NCI-H2171 treated with DMSO at 0.1 percent for 48 hours (cell line): ENCODE results near the gene CETN3.
"Not testable (repeated sequence)": the region's sequence is repeated elsewhere in the genome, so short reads cannot be mapped to it uniquely, and the experiment has no call there.

ENCODE experiments used
- DNase-seq: peaks from one replicate; lab custom pipeline; 2025; lab: John Stamatoyannopoulos, UW

The CETN3 gene

DNA sequence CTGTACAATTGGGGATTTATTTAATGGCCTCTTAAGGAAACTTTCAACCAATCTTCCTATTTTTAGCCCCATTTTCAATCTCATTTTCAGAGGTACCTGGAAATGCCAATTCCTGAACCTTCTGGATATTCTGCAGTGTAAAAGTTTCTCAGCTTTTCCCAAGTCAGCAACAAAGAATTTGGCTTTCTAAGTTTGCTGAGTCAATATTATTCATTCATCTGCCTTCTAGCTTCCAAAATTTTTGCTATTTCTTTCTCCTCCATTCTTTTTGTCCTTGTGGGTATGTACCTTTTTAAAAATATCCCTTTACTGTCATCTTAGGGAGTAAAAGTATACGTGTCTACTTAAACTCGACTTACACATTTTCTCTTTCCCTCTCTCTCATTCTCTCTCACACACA is 25.7 kb downstream of the CETN3 start:
- no peak for DNase-seq

DNA sequence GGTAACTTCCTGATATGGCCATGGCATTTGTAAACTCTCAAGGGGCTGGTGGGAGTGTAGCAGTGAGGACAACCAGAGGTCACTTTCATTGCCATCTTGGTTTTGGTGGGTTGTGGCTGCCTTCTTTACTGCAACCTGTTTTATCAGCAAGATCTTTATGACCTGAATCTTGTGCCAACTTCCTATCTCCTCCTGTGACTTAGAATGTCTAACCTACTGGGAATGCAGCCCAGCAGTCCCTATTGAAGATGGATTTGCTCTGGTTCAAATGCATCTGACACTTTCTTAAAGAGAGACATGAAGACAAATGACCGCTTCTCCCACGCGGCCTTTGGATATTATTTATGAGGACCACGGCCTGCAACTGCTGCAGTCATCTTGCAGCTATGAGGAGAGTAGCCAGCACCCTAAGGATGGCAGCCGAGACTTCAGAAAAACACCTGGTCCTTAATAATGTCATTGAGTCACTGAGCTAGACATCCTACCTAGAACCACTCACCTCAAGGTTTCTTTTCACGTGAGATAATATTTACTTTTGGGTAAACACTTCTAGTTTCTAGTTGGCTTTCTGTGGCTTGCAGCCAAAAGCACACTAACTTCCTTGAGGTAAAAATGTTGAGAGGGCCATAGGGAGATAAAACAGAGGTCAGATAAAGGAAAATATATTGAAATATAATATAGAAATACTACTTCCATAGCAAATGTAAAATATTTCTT is 28.2 kb downstream of the CETN3 start:
- no peak for DNase-seq

DNA sequence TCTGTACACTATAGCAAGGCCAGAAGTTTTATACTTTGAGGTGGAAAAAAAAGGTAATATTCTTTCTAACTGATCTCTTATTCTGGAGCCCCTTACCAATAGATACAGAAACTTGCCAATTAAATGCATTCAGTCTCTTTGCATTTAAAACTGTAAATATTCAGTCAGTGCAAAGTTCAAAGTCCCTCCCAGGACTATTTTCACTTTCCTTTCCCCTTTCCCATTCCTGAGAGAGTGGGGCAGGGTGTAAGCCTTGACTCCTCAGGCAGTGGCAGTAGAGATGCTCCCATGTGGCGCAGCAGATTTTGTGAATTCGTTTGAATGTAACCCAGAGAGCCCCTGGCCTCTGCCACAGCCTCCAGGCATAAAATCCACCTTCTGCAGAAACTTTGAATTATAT is 29.9 kb downstream of the CETN3 start:
- DNase-seq, result no peak

DNA sequence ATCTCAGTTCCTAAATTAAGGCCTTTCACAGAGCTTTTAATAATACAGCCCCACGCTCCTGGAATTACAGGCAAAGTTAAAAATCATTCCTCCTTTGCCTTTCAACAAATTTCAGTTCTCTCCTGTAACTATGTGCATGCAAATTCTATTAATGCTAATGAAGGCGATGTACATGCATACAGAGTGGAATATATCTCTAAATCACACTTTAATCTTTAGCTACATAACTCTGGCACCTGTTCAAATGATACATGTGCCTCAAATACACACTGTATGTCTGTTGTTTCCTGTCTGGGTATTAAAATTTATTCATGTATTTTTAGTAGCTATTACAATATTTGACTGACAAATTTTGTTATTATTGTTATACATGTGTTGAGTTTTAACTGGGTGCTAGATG is 30.8 kb downstream of the CETN3 start:
- no peak for DNase-seq

DNA sequence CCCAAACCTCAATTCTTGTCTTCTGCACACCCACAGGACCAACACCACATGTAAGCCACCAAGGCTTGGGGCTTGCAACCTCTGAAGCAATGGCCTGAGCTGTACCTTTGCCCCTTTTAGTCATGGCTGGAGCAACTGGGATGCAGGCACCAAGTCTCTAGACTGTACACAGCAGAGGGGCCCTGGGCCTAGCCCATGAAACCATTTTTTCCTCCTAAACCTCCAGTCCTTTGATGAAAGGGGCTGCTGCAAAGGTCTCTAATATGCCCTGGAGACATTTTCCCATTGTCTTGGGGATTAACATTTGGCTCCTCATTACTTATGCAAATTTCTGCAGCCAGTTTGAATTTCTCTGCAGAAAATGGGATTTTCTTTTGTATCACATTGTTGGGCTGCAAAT is 38.3 kb downstream of the CETN3 start:
- not testable (repeated sequence) for DNase-seq

DNA sequence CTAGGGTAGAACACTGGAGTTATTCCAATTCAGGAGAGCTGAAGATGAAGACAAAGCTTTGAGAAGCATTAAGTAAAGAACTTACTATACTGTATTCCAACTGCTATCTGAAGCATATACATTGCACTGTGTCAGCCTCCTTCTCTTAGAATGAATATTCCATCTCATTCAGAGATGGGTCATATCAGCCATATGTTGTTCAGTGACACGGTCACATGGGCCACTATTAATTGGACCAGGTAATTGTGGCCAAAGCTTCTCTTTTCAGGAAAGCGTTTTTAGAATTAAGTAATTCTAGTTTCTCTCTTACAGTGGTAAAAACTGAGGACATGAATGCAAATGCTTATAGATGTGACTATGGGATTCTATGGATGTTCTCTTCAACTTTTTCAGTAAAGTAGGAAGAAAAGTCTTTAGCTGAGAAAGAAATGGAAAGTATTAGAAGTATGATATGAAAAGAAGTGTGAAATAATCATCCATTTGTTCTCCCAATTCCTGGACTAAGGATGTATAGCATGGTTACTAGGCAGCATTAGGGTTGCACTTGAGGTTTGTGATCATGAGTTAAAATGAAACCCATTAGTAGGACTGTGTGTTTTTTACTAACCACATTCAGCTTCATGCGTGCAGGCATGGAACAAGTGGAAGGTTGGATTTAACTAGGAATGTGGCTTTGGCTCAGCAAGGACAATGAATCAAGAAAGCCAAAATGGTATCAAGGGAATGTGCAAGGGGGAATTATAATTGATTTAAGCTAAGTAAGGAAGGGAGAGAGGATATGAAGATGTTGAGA is 40.9 kb downstream of the CETN3 start:
- no peak for DNase-seq

DNA sequence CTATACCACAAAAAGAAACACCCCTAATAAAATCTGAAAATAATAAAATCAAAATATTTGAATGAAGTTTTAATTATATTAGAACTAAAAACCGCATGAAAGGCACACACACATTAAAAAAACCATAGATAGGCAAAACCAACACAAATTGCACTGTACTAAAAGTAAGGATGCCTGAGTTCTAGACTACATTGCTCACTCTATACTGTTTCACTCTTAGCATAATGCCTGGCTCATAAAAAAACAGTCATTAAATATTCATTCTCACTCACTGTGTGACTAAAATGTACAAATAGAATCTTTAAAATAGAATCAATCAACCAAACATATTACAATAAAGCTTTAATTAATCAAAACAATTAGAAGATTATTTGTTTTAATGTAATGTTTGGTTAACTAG is 41.7 kb downstream of the CETN3 start:
- no peak for DNase-seq

DNA sequence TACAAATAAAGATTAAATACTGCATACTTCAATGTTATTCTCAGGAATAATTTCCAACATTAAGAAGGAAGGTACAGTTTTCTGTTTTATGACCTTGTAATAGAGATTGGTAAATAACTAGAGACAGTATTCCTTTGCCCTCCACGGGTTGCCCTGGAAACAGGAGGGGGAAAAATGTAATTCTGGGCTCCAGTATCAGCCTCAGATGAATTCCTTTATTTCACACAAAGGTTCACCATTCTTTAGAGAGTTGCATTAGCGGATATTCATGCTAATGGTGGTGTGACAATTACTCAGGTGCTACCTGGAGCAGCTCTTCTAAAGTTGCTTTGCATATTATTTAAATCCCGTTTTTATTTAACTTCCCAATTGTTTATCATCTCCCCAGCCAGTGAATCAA is 42.6 kb downstream of the CETN3 start:
- DNase-seq, result no peak

DNA sequence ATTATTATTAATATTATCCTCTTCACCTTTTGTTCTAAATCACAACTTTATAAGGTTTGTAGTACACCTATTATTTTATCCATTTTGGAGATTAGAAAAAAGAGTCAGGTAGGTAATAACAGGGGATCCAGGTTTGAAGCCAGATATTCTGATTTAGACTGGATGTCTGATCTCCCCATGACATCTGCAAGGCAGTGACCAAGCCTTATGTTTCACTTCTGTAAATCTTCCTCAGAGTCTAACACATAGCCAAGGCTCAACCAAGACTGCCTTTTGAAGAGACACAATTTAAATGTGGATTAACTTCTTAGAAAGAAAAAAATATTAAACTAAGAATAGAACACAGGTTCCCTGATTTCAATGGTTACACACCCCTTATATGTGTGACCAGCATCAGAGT is 44.2 kb downstream of the CETN3 start:
- no peak for DNase-seq

DNA sequence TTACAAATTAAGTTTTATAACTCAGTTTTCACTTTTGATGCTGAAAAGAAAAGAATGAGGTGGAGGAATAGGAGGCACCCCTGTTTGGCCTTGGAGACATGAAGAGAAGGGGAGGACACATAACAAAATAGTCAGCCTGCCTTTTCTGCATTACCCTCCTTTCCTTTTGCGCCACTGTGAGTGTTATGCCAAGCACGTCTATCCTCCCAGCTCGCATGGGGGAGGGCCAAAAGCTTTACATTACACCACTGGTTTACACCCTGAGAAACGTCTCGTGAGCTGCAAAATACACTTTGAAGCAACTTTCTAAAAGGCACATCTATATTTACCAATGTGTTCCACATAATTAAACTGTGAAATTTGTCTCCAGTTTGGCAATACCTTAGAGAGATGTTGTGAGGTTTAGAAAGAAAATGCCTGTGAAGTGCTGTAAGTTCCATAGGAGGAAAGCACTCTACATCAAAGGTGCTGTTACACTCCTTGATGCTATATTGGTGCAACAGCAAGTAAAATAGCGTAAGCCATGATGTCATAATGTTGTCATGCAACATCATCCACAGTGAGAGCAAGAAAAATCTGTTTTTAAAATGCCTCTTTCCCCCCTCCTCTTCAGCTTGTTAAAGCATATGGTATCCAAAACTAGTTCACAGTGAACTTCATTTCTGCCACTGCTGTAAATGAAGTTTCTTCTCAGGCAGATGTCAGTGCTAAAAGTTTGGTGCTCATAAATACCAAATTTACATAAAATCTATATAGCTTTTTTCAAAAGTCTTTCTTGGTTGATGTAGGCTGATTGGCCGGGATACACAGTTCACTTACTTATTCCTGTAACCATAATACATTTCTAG is 50.3 kb downstream of the CETN3 start:
- DNase-seq, result no peak

DNA sequence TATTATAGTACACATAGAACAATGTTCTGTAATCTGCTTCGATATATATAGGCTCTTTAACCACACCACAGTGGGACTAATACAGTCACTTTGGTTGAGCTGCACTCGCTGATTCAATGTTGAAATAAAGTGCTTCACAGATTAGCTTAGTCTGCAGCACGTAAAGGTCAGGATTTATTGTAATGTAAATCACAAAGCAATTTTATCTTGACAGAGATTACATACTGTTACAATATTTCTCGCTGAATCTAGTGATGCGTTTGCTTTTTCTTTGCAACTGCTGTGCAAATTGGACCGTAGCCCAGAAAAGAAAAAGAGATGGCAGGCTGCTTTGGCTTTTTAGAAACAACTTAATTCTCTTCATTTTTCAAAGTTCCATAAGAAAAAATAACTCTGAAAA is 52.9 kb downstream of the CETN3 start:
- DNase-seq, result no peak

DNA sequence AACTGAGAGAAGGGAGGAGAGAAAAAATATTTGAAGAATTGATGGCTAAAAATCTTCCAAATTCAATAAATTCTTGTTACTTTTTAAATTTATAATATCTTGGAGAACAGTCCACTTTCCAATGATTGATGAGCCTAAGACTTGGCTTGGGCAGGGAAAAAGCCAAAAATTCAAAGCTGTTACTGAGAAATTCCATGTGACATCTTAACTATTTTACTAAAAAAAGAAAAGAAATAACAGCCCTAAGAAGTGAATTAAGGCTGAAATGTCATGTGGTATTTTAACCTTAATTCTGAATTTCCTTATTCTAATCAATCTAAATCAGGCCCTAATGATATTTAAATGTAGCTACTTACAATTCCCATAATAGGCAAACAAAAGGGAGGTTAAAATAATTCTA is 53.4 kb downstream of the CETN3 start:
- DNase-seq, result no peak

DNA sequence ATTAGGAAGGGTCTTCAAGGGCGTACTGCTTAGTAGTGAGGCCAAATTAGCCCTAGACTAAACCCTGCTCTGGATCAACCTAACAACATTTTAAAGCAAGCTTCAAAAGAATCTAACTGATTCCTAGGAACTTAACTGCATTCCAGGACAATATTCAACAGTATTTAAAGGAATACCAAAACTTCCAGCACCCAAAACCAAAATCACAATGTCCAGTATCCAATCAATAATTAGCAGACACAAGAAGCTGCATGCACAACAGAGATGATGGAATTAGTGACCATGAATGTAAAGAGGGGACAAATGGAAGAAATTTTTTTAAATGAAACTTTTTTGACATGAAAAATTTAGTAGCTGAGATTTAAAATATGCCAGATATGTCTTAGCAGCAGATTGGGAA is 53.9 kb downstream of the CETN3 start:
- DNase-seq, result no peak

DNA sequence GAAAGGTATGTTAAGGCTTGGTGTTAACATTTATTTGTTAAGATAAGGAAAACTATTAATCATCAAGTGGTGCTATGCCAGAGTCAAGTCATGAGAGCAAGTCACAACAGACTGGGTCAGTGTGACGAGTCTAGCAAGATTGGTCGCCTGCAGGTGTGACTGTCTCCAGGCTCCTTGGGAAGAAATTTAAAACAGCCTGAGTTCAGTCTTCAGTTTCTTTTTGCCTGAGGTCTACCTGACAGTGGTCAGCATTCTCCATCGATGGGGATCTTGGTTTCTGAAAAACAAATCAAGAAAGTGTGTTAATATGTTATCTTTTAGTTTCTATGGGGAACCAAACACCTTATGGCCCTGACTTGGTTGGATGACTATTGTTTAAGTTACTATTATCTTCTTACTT is 56.3 kb downstream of the CETN3 start:
- no peak for DNase-seq

DNA sequence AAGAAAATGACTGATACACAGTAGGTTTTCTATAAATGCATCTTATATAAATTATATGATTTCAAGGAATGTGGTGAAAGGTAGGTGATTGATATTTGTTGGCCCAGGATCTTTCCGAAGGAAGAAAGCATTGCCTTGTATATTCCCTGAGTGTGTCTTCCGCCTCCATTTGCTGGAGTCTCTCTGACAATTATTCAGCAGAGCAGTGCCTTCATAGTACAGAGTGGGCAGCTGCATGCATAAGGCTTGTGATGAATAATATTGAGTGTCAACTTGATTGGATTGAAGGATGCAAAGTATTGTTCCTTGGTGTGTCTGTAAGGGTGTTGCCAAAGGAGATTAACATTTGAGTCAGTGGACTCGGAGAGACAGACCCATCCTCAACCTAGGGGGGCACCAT is 58.5 kb downstream of the CETN3 start:
- no peak for DNase-seq

DNA sequence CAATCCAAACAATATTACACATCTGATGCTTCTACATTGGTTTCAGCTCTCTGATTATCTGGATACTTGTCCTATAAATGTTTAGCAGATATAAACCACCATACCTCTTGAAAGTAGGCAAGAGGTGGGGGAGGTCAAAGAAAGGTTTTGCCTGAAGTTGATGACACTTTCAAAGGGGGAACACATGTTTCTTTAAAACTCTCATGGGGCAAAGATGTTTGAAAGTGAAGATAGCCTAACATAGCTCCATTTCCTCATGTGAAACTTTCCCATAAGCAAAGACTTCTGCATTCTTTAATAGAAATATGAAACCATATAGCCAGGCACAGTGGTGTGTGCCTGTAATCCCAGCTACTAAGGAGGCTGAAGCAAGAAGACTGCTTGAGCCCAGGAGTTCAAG is 62.1 kb downstream of the CETN3 start:
- DNase-seq, result no peak

DNA sequence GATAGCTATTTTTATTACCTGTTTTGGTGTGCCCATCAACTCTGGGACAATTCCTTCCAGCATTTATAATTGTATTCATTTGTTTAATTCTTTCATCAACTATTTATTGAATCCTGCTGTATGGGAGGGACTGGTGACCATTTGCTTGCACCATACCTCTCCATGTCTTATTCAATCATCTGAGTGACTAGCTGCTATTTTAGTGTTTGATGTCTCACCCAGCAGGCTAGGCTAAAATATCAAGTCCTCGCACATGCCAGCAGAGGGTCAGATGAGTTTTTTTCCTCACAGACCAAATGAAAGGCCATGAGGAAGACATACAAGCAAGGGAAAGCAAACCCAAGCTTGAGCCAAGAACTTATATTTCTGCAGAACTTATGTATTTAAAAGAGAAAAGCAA is 63.9 kb downstream of the CETN3 start:
- DNase-seq, result no peak

DNA sequence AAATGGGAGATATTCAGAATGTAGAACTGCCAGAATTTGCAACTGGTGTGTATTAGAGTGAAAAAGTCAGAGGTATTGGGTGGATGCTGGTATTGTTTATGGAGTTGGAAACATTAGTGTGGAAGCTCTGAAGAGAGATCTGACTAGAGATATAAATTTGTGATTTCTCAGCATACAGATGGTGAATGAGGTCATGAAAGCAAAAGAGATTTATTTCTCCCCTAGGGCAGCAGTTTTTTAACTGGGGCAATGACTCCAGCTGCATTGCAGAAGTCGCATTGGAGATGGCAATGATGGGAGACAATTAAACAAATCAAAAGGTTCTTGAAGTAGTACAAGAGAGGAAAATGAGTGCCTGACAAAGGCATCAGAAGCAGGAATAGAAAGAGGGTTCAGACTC is 64.9 kb downstream of the CETN3 start:
- DNase-seq, result no peak

DNA sequence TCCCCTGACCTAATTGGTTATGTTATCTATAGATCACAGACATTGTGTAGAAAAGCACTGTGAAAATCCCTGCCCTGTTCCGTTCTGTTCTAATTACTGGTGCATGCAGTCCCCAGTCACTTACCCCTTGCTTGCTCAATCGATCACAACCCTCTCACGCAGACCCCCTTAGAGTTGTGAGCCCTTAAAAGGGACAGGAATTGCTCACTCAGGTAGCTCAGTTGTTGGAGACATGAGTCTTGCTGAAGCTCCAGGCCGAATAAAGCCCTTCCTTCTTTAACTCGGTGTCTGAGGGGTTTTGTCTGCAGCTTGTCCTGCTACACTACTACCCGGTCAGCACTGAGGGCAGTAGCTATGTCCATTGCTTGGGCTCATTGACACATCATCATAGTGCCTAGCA is 65.8 kb downstream of the CETN3 start:
- not testable (repeated sequence) for DNase-seq

DNA sequence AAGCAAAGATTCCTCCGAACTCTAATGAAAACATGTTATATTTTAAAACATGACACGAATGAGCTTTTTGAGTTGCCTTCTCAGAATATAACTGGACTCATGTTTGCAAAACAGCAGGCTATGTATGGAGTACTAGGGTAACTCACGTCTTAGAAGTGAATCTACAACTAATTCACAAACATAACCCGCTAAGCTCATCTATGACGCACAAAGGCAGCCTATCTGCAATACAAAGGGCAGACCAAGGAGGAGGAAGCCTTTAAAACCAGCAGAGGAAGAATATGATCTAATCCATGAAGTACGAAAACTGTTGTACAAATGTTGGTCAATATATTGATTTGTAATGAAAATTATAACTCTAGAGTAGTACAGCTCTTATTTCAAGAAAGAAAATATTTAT is 67.0 kb downstream of the CETN3 start:
- no peak for DNase-seq
